Measurements from ENCODE around the gene PAX3.

PAX3 gene

DNA sequence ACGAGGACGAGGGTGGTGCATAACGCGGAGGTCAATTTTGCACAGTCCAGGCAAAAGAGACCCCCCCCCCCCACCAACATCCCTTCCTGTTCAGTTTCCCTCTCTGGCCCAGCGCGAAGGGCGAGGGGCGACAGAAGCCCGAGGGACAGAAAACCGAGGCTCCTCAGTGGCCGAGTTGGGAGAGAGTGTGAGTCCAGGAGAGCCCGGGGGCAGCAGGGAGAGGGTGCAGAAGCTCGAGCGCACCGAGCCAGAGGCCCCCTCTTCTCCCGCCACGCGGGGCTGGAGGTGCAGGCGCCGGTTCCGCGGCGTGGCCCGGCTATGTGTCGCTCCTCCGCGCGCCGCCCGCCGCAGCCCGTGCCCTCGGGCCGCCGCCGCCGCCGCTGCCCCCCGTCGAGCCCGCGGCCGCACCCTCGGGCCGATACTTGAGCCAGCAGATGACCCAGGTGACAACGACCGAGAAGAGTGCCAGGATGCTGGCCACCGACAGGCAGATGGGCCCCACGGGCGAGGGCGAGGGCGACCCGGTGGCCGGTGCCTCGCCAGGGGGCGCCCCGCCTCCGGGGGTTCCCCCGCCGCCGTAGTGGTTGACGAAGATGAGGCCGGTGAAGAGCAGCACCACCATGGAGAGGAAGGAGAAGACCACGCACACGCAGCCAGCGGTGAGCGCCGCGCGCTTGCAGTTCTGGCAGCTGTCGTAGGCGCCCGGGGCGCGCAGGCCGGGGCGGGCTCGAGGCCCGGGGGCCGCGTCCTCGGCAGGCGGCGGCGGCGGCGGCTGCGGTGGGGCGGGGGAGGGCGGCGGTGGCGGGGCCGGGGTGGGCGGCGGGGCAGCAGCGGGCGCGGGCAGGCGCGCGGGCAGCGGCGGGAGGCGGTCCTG, 20.2 kb upstream of the PAX3 start:
- TF ChIP-seq, protein P1, sequence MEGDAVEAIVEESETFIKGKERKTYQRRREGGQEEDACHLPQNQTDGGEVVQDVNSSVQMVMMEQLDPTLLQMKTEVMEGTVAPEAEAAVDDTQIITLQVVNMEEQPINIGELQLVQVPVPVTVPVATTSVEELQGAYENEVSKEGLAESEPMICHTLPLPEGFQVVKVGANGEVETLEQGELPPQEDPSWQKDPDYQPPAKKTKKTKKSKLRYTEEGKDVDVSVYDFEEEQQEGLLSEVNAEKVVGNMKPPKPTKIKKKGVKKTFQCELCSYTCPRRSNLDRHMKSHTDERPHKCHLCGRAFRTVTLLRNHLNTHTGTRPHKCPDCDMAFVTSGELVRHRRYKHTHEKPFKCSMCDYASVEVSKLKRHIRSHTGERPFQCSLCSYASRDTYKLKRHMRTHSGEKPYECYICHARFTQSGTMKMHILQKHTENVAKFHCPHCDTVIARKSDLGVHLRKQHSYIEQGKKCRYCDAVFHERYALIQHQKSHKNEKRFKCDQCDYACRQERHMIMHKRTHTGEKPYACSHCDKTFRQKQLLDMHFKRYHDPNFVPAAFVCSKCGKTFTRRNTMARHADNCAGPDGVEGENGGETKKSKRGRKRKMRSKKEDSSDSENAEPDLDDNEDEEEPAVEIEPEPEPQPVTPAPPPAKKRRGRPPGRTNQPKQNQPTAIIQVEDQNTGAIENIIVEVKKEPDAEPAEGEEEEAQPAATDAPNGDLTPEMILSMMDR (IDR thresholded peaks at IDR 0.05; ENCODE audit: low read depth, low read length), result peak; percentile 21
- peak overlapping the region; percentile 39 for H3K4me3 ChIP-seq (ENCODE audit: low read depth, low read length)
- no peak for DNase-seq (ENCODE audit: low read depth, low spot score)

GRCh38 chr2:222318026-222318711, 19.4 kb upstream of the PAX3 start:
- peak; percentile 81 for DNase-seq (ENCODE audit: low read depth, low spot score)
- in situ Hi-C loops (cut with HindIII; ENCODE audit: low sequenced_read_pairs), result loop anchor here (25.0 kb wide), 1 partner anchor 281 kb away; no protein-coding TSS in a partner anchor
- peak overlapping the region; percentile 39 for H3K4me3 ChIP-seq (ENCODE audit: low read depth, low read length)
- TF ChIP-seq, protein P1 (IDR thresholded peaks at IDR 0.05; ENCODE audit: low read depth, low read length), result peak; percentile 45

More for the DNA sequence above, 20.2 kb upstream of the PAX3 start:
- in situ Hi-C loops (cut with HindIII; ENCODE audit: low sequenced_read_pairs), result loop anchor here (25.0 kb wide), 1 partner anchor 282 kb away; no protein-coding TSS in a partner anchor

- no peak overlapping the region for H3K4me3 ChIP-seq (ENCODE audit: low read depth, low read length)
- no peak for DNase-seq (ENCODE audit: low read depth, low spot score)
- TF ChIP-seq, protein P1 (IDR thresholded peaks at IDR 0.05; ENCODE audit: low read depth, low read length), result no peak
- in situ Hi-C loops (cut with HindIII; ENCODE audit: low sequenced_read_pairs), result loop anchor here (25.0 kb wide), 1 partner anchor 278 kb away; no protein-coding TSS in a partner anchor
Measured at GRCh38 chr2:222315443-222316121, 16.8 kb upstream of the PAX3 start.

- TF ChIP-seq, protein P1 (IDR thresholded peaks at IDR 0.05; ENCODE audit: low read depth, low read length), result no peak
- in situ Hi-C loops (cut with HindIII; ENCODE audit: low sequenced_read_pairs), result loop anchor here (25.0 kb wide), 1 partner anchor 277 kb away; no protein-coding TSS in a partner anchor
- no peak for DNase-seq (ENCODE audit: low read depth, low spot score)
- H3K4me3 ChIP-seq (ENCODE audit: low read depth, low read length), result no peak overlapping the region
Measured at GRCh38 chr2:222313816-222314215, 15.0 kb upstream of the PAX3 start.

GRCh38 chr2:222311978-222312738, 13.4 kb upstream of the PAX3 start:
- no peak for DNase-seq (ENCODE audit: low read depth, low spot score)
- H3K4me3 ChIP-seq (ENCODE audit: low read depth, low read length), result no peak overlapping the region
- TF ChIP-seq, protein P1 (IDR thresholded peaks at IDR 0.05; ENCODE audit: low read depth, low read length), result no peak
- in situ Hi-C loops (cut with HindIII; ENCODE audit: low sequenced_read_pairs), result loop anchor here (25.0 kb wide), 1 partner anchor 275 kb away; no protein-coding TSS in a partner anchor

Data from astrocyte of the spinal cord (primary cell).